ENCODE data around the gene COPE.

COPE gene

GRCh38 chr19:18939922-18940768 lies 21.0 kb upstream of the COPE start:
- FAIRE-seq = no peak
- DNase-seq (ENCODE audit: insufficient read length, low spot score) = no peak
- no peak for TF ChIP-seq CTCF (IDR thresholded peaks at IDR 0.05; ENCODE audit: insufficient read depth, missing control alignments)

- TF ChIP-seq CTCF (IDR thresholded peaks at IDR 0.05; ENCODE audit: insufficient read depth, missing control alignments) = no peak
- FAIRE-seq = no peak
- DNase-seq (ENCODE audit: insufficient read length, low spot score) = no peak
Measured at GRCh38 chr19:18939163-18939562, 20.0 kb upstream of the COPE start.

- TF ChIP-seq CTCF (IDR thresholded peaks at IDR 0.05; ENCODE audit: insufficient read depth, missing control alignments) = no peak
- DNase-seq (ENCODE audit: insufficient read length, low spot score) (no peak), FAIRE-seq (no peak)
Measured at GRCh38 chr19:18933297-18933696, 14.1 kb upstream of the COPE start.

GRCh38 chr19:18932216-18932841 lies 13.1 kb upstream of the COPE start:
- no peak for DNase-seq (ENCODE audit: insufficient read length, low spot score)
- no peak for FAIRE-seq
- no peak for TF ChIP-seq CTCF (IDR thresholded peaks at IDR 0.05; ENCODE audit: insufficient read depth, missing control alignments)

GRCh38 chr19:18931316-18932162 lies 12.4 kb upstream of the COPE start:
- DNase-seq (ENCODE audit: insufficient read length, low spot score) (no peak), FAIRE-seq (no peak)
- no peak for TF ChIP-seq CTCF (IDR thresholded peaks at IDR 0.05; ENCODE audit: insufficient read depth, missing control alignments)

- no peak for TF ChIP-seq CTCF (IDR thresholded peaks at IDR 0.05; ENCODE audit: insufficient read depth, missing control alignments)
- FAIRE-seq (no peak), DNase-seq (ENCODE audit: insufficient read length, low spot score) (no peak)
Measured at GRCh38 chr19:18929311-18929710, 10.1 kb upstream of the COPE start.
